ENCODE results near the gene CST2. TPM values are rescaled to one million over a fixed set of nuclear protein-coding genes. Genes with fewer than 3 reads are reported as not detected.
A peak's percentile ranks its signal among the peaks of the same experiment; 100 is the strongest.

The CST2 gene
- total RNA-seq, 1 experiment from 2014 or later: not detected

GRCh38 chr20:23776067-23776771, 50.3 kb downstream of the CST2 start:
- Histone ChIP-seq H3K9me3 (ENCODE audit: control insufficient read depth, low read depth, low read length) (no peaks in the 10 kb centered on the region), H3K27ac (ENCODE audit: insufficient read length, low read depth, low read length) (no peak overlapping the region), H2BK20ac (ENCODE audit: low read depth, low read length, poor library complexity, severe bottlenecking) (no peak overlapping the region), H4K5ac (ENCODE audit: insufficient read length, low read depth, low read length) (no peak overlapping the region), H2BK15ac (ENCODE audit: low read depth, low read length) (no peak overlapping the region), H3K9ac (ENCODE audit: extremely low read depth, insufficient read length, low read length) (no peak overlapping the region), H3T11ph (ENCODE audit: low read length) (no peak overlapping the region), H3K4me2 (ENCODE audit: insufficient read depth, insufficient read length, low read length) (peak overlapping the region; percentile 41), H2AK5ac (ENCODE audit: insufficient read length, low read length) (no peak overlapping the region), H3K4me1 (ENCODE audit: insufficient read depth, low read length) (no peaks in the 10 kb centered on the region; the same call in 1 of the 2 replicates), H3K18ac (ENCODE audit: insufficient read length, low read depth, low read length) (peak overlapping the region; percentile 20), H2BK120ac (ENCODE audit: low read depth, low read length, poor library complexity, severe bottlenecking) (no peak overlapping the region), H3K27me3 (ENCODE audit: insufficient read depth, low read length) (no peaks in the 10 kb centered on the region; the same call in 1 of the 2 replicates), H4K20me1 (ENCODE audit: control insufficient read depth, insufficient read depth, insufficient read length) (no peaks in the 10 kb centered on the region), H3K23ac (ENCODE audit: insufficient read length, low read depth, low read length) (no peak overlapping the region), H2BK12ac (ENCODE audit: insufficient read length, low read depth, low read length) (no peak overlapping the region), H2AFZ (ENCODE audit: low read length) (no peak overlapping the region), H3K79me2 (ENCODE audit: insufficient read depth, low read length) (no peaks in the 10 kb centered on the region), H3K4ac (ENCODE audit: low read depth, low read length) (no peak overlapping the region), H3K79me1 (ENCODE audit: insufficient read depth, low read depth, low read length, poor library complexity, severe bottlenecking) (no peaks in the 10 kb centered on the region), H3K14ac (ENCODE audit: insufficient read depth, low read length) (no peak overlapping the region), H2BK5ac (ENCODE audit: insufficient read length, low read length) (no peak overlapping the region), H3K23me2 (ENCODE audit: insufficient read length, low read depth, low read length, poor library complexity, severe bottlenecking) (no peaks in the 10 kb centered on the region), H3K56ac (ENCODE audit: insufficient read length, low read depth, low read length) (no peak overlapping the region), H4K8ac (replicated peaks; ENCODE audit: insufficient read length, low read depth, low read length) (no peak overlapping the region), H4K91ac (ENCODE audit: insufficient read length, low read depth, low read length) (no peak overlapping the region)
- H3K9me3 Mint-ChIP-seq: no peaks in the 10 kb centered on the region; a peak in 1 of 5 replicates
- peak overlapping the region in 1 of 2 experiments; percentile 46; a peak in 1 of 5 replicates for H3K4me3 Mint-ChIP-seq
- H3K4me1 Mint-ChIP-seq: peaks cover 8 to 12% of the 10 kb centered on the region in 2 experiments
- no peaks in the 10 kb centered on the region for H3K36me3 Mint-ChIP-seq (ENCODE audit: insufficient read depth in 1 of 3, low read depth in 3 of 3)
- no peak overlapping the region for H3K27ac Mint-ChIP-seq
- peaks cover 50% of the 10 kb centered on the region for H3K27me3 Mint-ChIP-seq (ENCODE audit: low read depth)
- peak; percentile 78 for DNase-seq
- TF ChIP-seq CTCF (conservative IDR thresholded peaks at IDR 0.05): peak; percentile 49
- WGBS (ENCODE audit: extremely low coverage, insufficient read length, low lambda C conversion rate): no CpG with 5 or more reads among the region's 14 CpGs
